ENCODE measurements around the gene PNPLA3. TPM values are rescaled to one million over a fixed set of nuclear protein-coding genes. Genes with fewer than 3 reads are reported as not detected.

Gene PNPLA3
- total RNA-seq, 4 donors from 2014 or later, result 0.76 to 1.7 (median 0.92) TPM; not detected in 1

DNA sequence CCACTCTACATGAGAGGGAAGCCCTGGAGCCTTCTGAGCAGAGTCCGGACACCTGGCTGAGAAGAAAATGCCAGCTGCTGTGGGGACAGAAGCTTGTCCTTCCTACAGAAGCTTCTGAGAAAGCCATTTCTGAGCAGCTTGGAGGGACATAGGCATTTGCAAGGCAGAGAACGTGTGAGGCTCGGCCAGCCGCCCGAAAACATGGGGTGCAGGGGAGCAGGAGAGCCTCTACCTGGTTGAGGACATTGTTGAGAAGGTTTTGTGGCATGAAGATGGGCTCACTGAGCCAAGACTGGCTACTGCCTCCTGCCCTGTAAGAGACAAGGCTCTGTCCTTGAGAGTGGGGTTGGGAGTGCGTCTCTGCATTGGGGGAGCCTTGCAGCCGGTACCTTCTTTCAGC, 57.0 kb downstream of the PNPLA3 start:
- Histone ChIP-seq H3K4me3 (no peak overlapping the region), H3K4me1 (no peaks in the 10 kb centered on the region), H3K27ac (no peak overlapping the region), H3K9me3 (no peaks in the 10 kb centered on the region), H3K27me3 (no peaks in the 10 kb centered on the region), H3K36me3 (peaks cover 33 to 99% (median 44%) of the 10 kb centered on the region in 3 donors)
- 87 to 99% methylated on average over 5 to 6 of the region's 7 CpGs for whole genome bisulfite sequencing, 2 donors
- TF ChIP-seq, protein P1, sequence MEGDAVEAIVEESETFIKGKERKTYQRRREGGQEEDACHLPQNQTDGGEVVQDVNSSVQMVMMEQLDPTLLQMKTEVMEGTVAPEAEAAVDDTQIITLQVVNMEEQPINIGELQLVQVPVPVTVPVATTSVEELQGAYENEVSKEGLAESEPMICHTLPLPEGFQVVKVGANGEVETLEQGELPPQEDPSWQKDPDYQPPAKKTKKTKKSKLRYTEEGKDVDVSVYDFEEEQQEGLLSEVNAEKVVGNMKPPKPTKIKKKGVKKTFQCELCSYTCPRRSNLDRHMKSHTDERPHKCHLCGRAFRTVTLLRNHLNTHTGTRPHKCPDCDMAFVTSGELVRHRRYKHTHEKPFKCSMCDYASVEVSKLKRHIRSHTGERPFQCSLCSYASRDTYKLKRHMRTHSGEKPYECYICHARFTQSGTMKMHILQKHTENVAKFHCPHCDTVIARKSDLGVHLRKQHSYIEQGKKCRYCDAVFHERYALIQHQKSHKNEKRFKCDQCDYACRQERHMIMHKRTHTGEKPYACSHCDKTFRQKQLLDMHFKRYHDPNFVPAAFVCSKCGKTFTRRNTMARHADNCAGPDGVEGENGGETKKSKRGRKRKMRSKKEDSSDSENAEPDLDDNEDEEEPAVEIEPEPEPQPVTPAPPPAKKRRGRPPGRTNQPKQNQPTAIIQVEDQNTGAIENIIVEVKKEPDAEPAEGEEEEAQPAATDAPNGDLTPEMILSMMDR (IDR thresholded peaks at IDR 0.05), result no peak
- no peak for TF ChIP-seq POLR2A (IDR thresholded peaks at IDR 0.05)
- no peak for DNase-seq
- intact Hi-C loops (cut with DNase I), result no loop called here

DNA sequence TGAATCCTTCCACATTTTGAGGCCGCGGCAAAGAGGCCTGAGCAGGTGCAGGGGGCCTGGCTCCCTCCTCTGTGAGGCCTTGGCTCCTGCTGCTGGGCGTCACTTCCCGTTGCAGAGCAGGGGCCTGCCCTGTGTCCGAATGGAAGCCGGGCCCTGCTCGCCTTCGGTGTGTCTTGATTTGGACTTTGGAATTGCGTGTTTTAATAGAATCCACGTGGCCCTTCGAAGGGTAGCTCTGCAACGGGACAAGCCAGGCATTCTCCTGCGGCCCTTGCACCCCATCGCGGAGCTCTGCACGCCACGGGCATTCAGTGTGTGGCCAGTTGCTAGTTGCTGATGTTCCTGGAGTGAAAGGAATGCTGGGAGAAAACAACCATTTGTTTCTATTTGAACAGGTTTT, 57.4 kb downstream of the PNPLA3 start:
- Histone ChIP-seq H3K36me3 (peaks cover 31 to 99% (median 43%) of the 10 kb centered on the region in 3 donors), H3K4me3 (no peak overlapping the region), H3K4me1 (no peaks in the 10 kb centered on the region), H3K27me3 (no peaks in the 10 kb centered on the region), H3K9me3 (no peaks in the 10 kb centered on the region), H3K27ac (no peak overlapping the region)
- no peak for DNase-seq
- intact Hi-C loops (cut with DNase I), result no loop called here
- WGBS, 2 donors, result 89 to 94% methylated on average over 5 to 9 of the region's 17 CpGs
- TF ChIP-seq POLR2A (IDR thresholded peaks at IDR 0.05), result no peak
- TF ChIP-seq, protein P1 (IDR thresholded peaks at IDR 0.05), result no peak

DNA sequence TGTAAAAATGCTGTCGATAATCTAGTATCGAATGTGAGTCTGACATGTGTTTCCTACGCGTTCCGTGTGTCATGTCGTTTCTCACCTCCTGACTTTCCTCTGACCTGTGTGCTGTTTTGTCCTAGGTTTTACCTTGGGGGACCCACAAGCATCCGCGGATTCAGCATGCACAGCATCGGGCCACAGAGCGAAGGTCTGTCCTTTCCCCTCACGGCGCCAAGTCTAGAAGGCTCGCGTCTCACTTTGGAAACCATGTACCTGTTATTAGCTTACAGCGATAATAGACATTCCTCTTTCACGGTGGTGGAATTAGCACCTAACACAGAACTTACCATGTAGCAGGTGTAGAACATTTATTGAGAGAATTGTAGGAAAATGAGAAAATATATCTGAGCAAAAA, 60.2 kb downstream of the PNPLA3 start:
- no peaks in the 10 kb centered on the region for H3K4me1 ChIP-seq
- H3K27me3 ChIP-seq, result no peaks in the 10 kb centered on the region
- TF ChIP-seq, protein P1 (IDR thresholded peaks at IDR 0.05), result no peak
- TF ChIP-seq POLR2A (IDR thresholded peaks at IDR 0.05), result no peak
- no peak for DNase-seq
- H3K9me3 ChIP-seq, result no peaks in the 10 kb centered on the region
- intact Hi-C loops (cut with DNase I), result no loop called here
- peaks cover 17 to 100% (median 26%) of the 10 kb centered on the region in 3 donors for H3K36me3 ChIP-seq
- H3K27ac ChIP-seq, result no peak overlapping the region
- H3K4me3 ChIP-seq, result no peak overlapping the region
- 94 to 96% methylated on average over 13 to 16 of the region's 16 CpGs for WGBS, 2 donors

DNA sequence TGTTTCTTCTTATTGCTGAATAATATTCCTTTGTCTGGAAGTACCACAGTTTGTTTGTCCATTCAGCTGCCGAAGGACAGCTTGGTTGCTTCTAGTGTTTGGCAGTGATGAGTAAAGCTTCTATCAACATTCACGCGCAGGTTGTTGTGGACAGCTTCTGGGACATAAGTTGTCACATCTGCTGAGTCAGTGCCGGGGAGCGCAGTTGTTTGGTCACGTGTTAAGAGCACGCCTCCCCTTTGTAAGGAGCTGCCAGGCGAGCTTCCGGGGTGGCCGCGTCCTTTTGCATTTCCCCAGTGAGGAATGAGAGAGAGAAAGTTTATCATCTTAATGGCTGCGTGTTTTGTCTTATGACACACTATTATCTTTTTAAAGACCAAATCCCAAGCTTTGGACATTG, 61.9 kb downstream of the PNPLA3 start:
- TF ChIP-seq, protein P1 (IDR thresholded peaks at IDR 0.05), result no peak
- TF ChIP-seq POLR2A (IDR thresholded peaks at IDR 0.05), result no peak
- Histone ChIP-seq H3K27me3 (no peaks in the 10 kb centered on the region), H3K4me1 (no peaks in the 10 kb centered on the region), H3K4me3 (no peak overlapping the region), H3K36me3 (peaks cover 11 to 100% (median 22%) of the 10 kb centered on the region in 3 donors), H3K27ac (no peak overlapping the region), H3K9me3 (no peaks in the 10 kb centered on the region)
- intact Hi-C loops (cut with DNase I), result no loop called here
- 86 to 91% methylated on average over 12 of the region's 12 CpGs for WGBS, 2 donors
- no peak for DNase-seq

DNA sequence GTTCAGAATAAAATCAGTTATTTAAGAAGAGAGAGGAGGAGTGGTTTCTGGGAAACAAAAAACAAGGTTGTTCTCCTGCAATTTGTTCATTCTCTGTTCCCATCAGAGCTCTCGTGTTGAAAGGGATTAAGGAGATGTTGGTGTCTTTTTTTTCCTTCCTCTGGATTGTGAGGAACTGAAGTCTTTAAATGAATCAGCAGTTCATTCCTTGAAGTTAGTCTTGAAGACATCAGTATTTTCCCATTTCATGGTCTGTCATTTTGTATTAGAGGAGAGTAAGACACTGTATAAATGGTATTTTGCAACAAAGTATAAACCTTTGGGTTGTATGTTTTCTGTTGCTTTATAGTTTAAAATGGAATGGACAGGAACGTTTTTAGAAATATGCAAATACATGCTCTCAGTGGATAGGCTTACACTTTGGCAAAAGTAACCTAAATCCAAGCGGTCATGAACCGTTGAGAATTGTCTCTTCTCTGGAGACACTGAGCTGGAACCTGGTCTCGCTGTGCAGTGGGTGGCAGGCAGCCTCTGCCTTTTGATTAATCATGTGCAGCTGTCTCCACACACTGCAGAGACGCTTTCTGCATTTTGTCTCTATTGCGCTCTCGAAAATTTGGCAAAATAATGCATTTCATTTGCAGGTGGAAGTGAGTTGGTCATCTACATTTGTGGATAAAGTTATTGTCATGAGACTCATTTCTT, 64.7 kb downstream of the PNPLA3 start:
- H3K36me3 ChIP-seq, result peaks cover 15 to 99% (median 26%) of the 10 kb centered on the region in 3 donors
- TF ChIP-seq, protein P1 (IDR thresholded peaks at IDR 0.05), result no peak
- TF ChIP-seq POLR2A (IDR thresholded peaks at IDR 0.05), result no peak
- intact Hi-C loops (cut with DNase I), result no loop called here
- no peak overlapping the region for H3K27ac ChIP-seq
- peaks cover 0 to 5% (median under 1%) of the 10 kb centered on the region in 3 donors for H3K4me1 ChIP-seq
- H3K4me3 ChIP-seq, result no peak overlapping the region
- H3K9me3 ChIP-seq, result no peaks in the 10 kb centered on the region
- no peak for DNase-seq
- H3K27me3 ChIP-seq, result no peaks in the 10 kb centered on the region
- 73 to 78% methylated on average over 8 of the region's 8 CpGs for WGBS, 2 donors
